Smooth muscle cell (in vitro differentiated cells): ENCODE results near the gene TMEFF2. TPM values are rescaled to one million over a fixed set of nuclear protein-coding genes. Genes with fewer than 3 reads are reported as not detected.

Experiments
- DNase-seq: peaks from one replicate; lab custom pipeline; 2025; ENCODE audit not compliant: unreplicated experiment; lab: John Stamatoyannopoulos, UW
- H2AFZ ChIP-seq: fragments of 200-600 bp; sonication (generic); 2 replicates; pipeline ENCODE4 v1.6.0; 2016; ENCODE audit warnings: antibody characterized with exemption, low read depth, mild to moderate bottlenecking
- H3F3A ChIP-seq: fragments of 200-600 bp; sonication (generic); 2 replicates; pipeline ENCODE4 v1.6.0; 2017; ENCODE audit warnings: antibody characterized with exemption, low read depth
- H3K27ac ChIP-seq: fragments of 200-600 bp; sonication (generic); 2 replicates; pipeline ENCODE4 v1.5.1; 2016; ENCODE audit warnings: low read depth, mild to moderate bottlenecking
- H3K27me3 ChIP-seq: fragments of 200-600 bp; sonication (generic); 2 replicates; pipeline ENCODE4 v1.6.1; 2016; ENCODE audit warnings: low read depth, mild to moderate bottlenecking
- H3K36me3 ChIP-seq: fragments of 200-600 bp; sonication (generic); 2 replicates; pipeline ENCODE4 v1.5.1; 2016; ENCODE audit warnings: low read depth
- H3K4me1 ChIP-seq: fragments of 200-600 bp; sonication (generic); 2 replicates; pipeline ENCODE4 v1.5.1; 2016; ENCODE audit warnings: low read depth
- H3K4me2 ChIP-seq: fragments of 200-600 bp; sonication (generic); 2 replicates; pipeline ENCODE4 v1.6.0; 2016; ENCODE audit warnings: mild to moderate bottlenecking
- H3K4me3 ChIP-seq: fragments of 200-600 bp; sonication (generic); 2 replicates; pipeline ENCODE4 v1.5.1; 2016; ENCODE audit warnings: mild to moderate bottlenecking
- H3K79me2 ChIP-seq: fragments of 200-600 bp; sonication (generic); 2 replicates; pipeline ENCODE4 v1.6.0; 2016; ENCODE audit warnings: low read depth, mild to moderate bottlenecking
- H3K9ac ChIP-seq: fragments of 200-600 bp; sonication (generic); 2 replicates; pipeline ENCODE4 v1.6.0; 2016; ENCODE audit warnings: low read depth
- H3K9me3 ChIP-seq: fragments of 200-600 bp; sonication (generic); replicated peaks from 2 replicates; pipeline ENCODE4 v1.5.1; 2016; ENCODE audit warnings: low read depth
- H4K20me1 ChIP-seq: fragments of 200-600 bp; sonication (generic); 2 replicates; pipeline ENCODE4 v1.6.0; 2016; ENCODE audit warnings: low read depth
- CTCF ChIP-seq: fragments of 200-600 bp; sonication (generic); IDR thresholded peaks from 2 replicates; pipeline ENCODE4 v1.5.1; 2017; ENCODE audit warnings: borderline replicate concordance, mild to moderate bottlenecking, antibody characterized with exemption; ENCODE audit not compliant: insufficient read depth, poor library complexity, severe bottlenecking
- WGBS: methylation state at CpG from one replicate; pipeline ENCODE4 v1.1.7; 2016; ENCODE audit warnings: low lambda C conversion rate; 5-methylcytosine and 5-hydroxymethylcytosine counted together
- polyA plus RNA-seq: library from polyadenylated mRNA; unstranded; fragments of >200 nt; fragmentation: Nextera tagmentation; extraction: Ambion mirVana; gene quantifications from 2 replicates; pipeline ENCODE4 v1.2.1, GENCODE V29; 2016
- total RNA-seq: library from RNA; depleted of rRNA; stranded (reverse); fragments of >200 nt; gene quantifications from 2 replicates; pipeline ENCODE4 v1.2.3, GENCODE V29; 2014

TMEFF2 gene
- total and polyA plus RNA-seq, 2 experiments from 2014 or later = not detected

- Histone ChIP-seq H2AFZ (no peak overlapping the region), H3F3A (no peaks in the 10 kb centered on the region), H3K9me3 (no peaks in the 10 kb centered on the region), H3K4me3 (no peak overlapping the region), H3K79me2 (no peaks in the 10 kb centered on the region), H4K20me1 (no peaks in the 10 kb centered on the region), H3K4me2 (no peak overlapping the region), H3K27me3 (no peaks in the 10 kb centered on the region), H3K4me1 (peaks cover 18% of the 10 kb centered on the region), H3K27ac (no peak overlapping the region), H3K9ac (no peak overlapping the region), H3K36me3 (no peaks in the 10 kb centered on the region)
- TF ChIP-seq CTCF = no peak
- 59% methylated on average over 1 of the region's 1 CpG for WGBS
- DNase-seq = no peak
Observed at GRCh38 chr2:191938779-191939178, 256.0 kb downstream of the TMEFF2 start.

- TF ChIP-seq CTCF = no peak
- no peak overlapping the region for H3K27ac ChIP-seq
- no peaks in the 10 kb centered on the region for H3K36me3 ChIP-seq
- H3K79me2 ChIP-seq = no peaks in the 10 kb centered on the region
- H4K20me1 ChIP-seq = no peaks in the 10 kb centered on the region
- peaks cover 10% of the 10 kb centered on the region for H3K4me1 ChIP-seq
- H3K4me3 ChIP-seq = no peak overlapping the region
- no peaks in the 10 kb centered on the region for H3K9me3 ChIP-seq
- no peaks in the 10 kb centered on the region for H3K27me3 ChIP-seq
- no peaks in the 10 kb centered on the region for H3F3A ChIP-seq
- no peak for DNase-seq
- H2AFZ ChIP-seq = no peak overlapping the region
- no peak overlapping the region for H3K4me2 ChIP-seq
- WGBS = 98% methylated on average over 2 of the region's 2 CpGs
- no peak overlapping the region for H3K9ac ChIP-seq
Observed at GRCh38 chr2:191936882-191937405, 257.8 kb downstream of the TMEFF2 start.

- no peak overlapping the region for H3K9ac ChIP-seq
- no peak overlapping the region for H2AFZ ChIP-seq
- H3K4me3 ChIP-seq = no peak overlapping the region
- WGBS = 90% methylated on average over 3 of the region's 3 CpGs
- no peaks in the 10 kb centered on the region for H3K27me3 ChIP-seq
- no peaks in the 10 kb centered on the region for H3F3A ChIP-seq
- H3K4me2 ChIP-seq = no peak overlapping the region
- no peaks in the 10 kb centered on the region for H3K9me3 ChIP-seq
- H3K4me1 ChIP-seq = peaks cover 6% of the 10 kb centered on the region
- H3K27ac ChIP-seq = no peak overlapping the region
- H4K20me1 ChIP-seq = no peaks in the 10 kb centered on the region
- H3K79me2 ChIP-seq = no peaks in the 10 kb centered on the region
- no peaks in the 10 kb centered on the region for H3K36me3 ChIP-seq
- no peak for TF ChIP-seq CTCF
- DNase-seq = no peak
Observed at GRCh38 chr2:191935247-191935646, 259.5 kb downstream of the TMEFF2 start.
